GOT3 (cell line): Measurements from ENCODE around the gene AQP12B.
"Not testable (repeated sequence)": the region's sequence is repeated elsewhere in the genome, so short reads cannot be mapped to it uniquely, and the experiment has no call there.

Experiments used
- DNase-seq: peaks from one replicate; lab custom pipeline; 2025; ENCODE audit warnings: mixed read lengths; lab: John Stamatoyannopoulos, UW

Gene AQP12B, protein sequence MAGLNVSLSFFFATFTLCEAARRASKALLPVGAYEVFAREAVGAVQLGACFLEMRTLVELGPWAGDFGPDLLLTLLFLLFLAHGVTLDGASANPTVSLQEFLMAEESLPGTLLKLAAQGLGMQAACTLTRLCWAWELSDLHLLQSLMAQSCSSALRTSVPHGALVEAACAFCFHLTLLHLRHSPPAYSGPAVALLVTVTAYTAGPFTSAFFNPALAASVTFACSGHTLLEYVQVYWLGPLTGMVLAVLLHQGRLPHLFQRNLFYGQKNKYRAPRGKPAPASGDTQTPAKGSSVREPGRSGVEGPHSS

DNA sequence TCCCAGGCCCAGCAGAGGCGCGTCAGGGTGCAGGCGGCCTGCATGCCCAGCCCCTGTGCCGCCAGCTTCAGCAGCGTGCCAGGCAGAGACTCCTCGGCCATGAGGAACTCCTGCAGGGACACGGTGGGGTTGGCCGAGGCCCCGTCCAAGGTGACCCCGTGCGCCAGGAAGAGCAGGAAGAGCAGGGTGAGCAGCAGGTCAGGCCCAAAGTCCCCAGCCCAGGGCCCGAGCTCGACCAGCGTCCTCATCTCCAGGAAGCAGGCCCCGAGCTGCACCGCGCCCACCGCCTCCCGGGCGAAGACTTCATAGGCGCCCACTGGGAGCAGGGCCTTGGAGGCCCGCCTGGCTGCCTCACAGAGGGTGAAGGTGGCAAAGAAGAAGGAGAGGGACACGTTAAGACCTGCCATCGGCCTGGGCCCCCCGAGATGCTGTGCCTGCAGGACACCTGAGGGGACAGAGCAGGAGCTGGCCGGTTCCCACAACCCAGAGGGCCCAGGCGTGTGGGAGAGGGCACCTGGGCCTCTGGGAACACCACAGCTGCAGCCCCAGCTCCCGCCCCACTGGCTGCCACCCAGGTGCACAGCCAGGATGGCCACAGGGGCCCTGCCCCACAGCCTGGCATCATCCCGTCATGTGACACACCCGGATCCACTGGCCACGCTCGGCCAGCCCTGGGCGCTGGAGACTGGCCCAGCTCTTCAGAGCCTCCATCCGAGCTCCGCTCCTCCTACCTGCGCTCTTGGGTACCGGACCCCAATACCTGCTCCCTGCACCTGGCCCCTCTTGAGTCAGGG lies at the start of gene AQP12B:
Gene AQP12B (minus strand): TSS at position 455 of the 794 bp plus-strand sequence. CDS start 48 bp downstream, at position 407.
- not testable (repeated sequence) for DNase-seq

DNA sequence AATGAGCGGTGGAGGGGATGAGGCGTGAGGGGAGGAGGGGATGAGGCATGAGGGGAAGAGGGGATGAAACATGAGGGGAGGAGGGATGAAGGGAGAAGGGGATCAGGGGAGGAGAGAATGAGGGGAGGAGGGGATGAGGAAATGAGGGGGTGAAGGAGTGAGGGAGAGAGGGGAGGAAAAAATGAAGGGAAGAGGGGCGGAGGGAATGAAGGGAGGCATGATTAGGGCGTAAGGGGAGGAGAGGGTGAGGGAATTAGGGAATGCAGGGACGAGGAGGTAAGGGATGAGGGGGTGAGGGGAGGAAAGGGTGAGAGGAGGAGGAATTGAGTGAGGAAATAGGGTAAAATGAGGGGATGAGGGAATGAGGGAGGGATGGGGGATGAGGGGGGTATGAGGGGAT lies 49.5 kb upstream of the AQP12B start:
- DNase-seq, result no peak

DNA sequence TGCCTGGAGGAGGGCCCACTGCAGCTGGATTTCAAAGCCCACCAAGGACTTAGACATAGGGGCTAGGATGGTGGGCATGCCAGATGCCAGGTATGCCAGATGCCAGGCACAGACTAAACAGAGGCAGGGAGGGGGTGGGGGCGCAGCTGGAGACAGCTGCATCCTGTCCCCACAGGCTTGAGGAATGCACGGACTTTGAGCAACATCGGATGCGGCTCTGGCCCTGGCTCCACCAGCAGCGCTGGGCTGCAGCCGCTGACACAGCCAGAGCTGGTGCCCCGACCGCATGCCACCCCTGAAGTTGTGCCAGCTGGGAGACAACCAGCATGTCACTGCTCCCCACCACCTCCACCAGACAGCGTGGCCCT lies 48.5 kb upstream of the AQP12B start:
- no peak for DNase-seq

DNA sequence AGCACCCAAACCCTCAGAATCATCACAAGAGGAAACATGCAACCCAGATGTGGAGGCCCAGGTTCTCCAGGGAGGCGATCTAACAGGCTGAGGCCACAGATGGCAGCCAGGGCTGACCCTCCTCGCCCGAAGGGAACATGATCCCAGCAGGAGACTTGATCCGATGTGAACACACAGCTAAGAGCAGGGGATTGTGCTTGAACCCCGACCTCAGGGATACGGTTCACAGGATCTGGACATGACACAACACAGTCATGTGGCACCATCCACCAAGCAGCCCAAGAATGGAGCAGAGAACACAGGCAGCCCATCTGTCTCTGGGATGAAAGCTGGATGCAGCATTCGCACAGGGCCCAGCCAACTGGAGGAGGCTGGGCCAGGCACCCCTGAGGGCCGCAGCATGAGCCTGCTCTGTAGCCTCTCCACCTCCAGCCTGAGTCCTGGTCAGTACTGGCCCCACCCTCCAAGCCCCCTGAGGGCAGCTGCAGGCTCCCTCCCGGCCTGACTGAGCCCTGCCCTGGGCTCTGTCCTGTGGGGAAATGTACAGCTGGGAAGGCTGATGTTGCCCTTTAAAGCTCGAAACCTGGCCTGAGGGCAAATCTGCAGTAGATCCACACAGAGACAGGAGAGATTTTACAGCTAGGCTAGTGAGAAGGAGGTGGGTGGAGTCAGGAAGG lies 48.0 kb upstream of the AQP12B start:
- no peak for DNase-seq

DNA sequence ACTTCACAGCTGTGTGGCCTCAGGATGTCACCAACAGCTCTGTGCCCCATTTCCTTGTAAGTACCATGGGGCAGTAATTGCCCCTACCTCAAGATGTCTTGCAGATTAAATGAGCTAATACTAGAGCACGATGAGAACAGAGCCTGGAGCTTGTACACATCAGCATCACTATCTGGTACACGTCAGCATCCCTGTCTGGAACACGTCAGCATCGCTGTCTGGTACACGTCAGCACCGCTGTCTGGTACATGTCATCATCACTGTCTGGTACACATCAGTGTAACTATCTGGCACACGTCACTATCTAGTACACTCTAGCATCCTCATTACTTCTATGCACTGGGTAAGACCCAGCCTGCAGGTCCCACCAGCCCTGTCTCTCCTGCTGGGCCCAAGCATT lies 46.1 kb upstream of the AQP12B start:
- no peak for DNase-seq

- no peak for DNase-seq
These were observed 45.7 kb upstream of the AQP12B start for GRCh38 chr2:240728361-240728760.

- no peak for DNase-seq
These were observed 45.2 kb upstream of the AQP12B start for GRCh38 chr2:240727913-240728312.

- no peak for DNase-seq
These were observed 44.8 kb upstream of the AQP12B start for GRCh38 chr2:240727439-240727838.

DNA sequence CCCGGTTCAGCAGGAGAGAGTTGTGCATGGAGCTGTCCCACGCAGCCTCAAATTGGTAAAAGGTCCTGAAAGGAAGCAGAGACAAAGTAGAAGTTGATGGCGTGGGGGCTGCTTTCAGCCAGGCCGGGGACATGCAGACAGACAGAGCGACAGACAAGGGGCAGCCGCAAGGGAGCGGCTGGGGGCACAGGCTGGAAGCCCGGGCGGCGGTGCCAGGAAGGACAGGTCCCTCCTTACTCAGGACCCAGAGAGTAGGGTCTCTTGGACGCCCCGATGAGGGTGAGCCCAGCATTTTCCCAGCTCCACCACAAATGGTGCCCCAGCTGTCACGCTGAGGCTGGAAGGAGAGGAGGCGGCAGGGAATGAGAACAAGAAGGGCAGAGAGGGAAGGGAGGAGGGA lies 44.2 kb upstream of the AQP12B start:
- no peak for DNase-seq

GRCh38 chr2:240725671-240726070 lies 43.0 kb upstream of the AQP12B start:
- no peak for DNase-seq

GRCh38 chr2:240725266-240725665 lies 42.6 kb upstream of the AQP12B start:
- no peak for DNase-seq

- DNase-seq, result no peak
These were observed 41.7 kb upstream of the AQP12B start for GRCh38 chr2:240724431-240724830.

DNA sequence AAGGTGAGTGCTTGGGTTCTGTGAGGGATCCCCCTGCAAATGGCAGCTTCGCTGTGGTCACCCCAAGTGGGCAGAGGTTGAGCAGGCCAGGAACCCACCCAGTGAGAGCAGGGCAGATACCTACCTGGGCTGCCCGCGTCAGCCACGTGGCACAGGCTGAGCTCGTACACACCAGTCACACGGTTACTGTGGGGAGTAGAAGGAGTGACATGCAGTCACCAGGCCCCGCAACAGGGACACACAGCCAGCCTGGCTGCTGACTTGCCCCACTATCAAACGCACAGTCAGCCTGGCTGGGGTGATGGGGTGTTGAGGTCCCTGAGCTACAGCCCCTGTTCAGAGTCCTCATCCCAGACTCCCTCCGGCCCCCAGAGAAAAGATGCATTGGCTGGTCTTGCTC lies 41.2 kb upstream of the AQP12B start:
- no peak for DNase-seq

DNA sequence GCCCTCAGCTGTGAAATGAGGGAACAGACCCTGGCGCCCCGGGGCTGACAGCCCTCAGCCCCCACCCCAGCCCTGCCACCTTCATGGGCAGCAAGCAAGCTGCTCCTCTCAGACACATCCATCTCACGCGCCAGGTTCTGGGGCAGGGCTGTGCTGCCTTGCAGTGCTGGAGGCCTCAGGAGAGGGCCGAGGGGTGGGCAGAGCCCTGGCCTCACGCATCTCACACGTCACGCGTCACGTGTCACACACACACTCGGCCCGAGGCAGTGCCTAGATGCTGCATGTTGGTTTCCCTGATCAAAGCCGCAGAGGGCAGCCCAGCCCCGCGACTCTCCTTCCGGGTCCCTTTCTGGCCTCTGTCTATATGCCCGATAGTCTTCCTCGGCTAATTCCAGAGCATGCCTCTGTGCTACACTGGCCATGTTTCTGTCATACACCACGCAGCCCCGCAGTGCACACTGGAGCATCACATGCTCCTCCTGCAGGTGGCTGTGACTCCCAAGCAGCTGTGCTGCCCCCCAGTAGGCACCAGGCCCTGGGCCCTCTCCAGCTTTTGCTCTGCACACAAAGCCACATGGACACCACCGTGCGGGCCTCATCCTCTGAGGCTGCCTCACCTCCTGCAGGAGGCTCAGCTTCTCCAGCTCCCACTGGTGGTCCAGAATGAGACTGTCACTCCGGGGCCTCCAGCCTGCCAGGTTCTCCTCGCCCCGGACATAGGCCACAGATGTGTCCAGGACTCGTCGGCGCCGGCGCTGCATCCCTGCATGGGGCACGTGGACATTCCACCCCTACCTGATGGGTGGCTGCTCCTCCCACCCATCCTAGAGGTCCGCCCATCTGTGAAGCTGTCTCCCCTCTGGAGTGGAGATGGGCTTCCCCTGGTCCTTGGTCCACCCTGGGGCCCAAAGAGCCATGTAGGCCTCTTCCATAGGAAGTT lies 40.4 kb upstream of the AQP12B start:
- no peak for DNase-seq

DNA sequence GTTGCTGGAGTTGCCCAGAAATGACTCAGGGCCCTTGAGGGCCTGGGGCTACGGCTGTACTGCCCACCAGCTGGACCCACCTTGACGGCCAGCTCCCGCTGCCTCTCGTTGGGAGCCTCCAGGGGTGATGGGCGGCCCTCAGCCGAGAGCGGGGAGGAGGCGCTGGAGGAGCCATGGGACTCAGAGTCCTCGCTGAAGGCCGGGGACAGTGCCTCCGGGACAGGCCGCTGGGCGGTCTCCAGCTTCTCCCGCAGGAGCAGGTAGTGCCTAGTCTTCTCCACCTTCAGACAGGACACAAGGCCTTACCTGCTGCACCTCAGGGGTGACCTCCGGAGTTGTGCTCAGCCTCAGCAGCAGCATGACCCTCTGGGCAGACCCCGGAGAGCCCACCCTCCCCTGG lies 39.7 kb upstream of the AQP12B start:
- no peak for DNase-seq

GRCh38 chr2:240721596-240722180 lies 39.0 kb upstream of the AQP12B start:
- DNase-seq, result no peak

- DNase-seq, result no peak
These were observed 38.3 kb upstream of the AQP12B start for GRCh38 chr2:240720686-240721595.

- DNase-seq, result no peak
These were observed 37.2 kb upstream of the AQP12B start for GRCh38 chr2:240719676-240720545.

DNA sequence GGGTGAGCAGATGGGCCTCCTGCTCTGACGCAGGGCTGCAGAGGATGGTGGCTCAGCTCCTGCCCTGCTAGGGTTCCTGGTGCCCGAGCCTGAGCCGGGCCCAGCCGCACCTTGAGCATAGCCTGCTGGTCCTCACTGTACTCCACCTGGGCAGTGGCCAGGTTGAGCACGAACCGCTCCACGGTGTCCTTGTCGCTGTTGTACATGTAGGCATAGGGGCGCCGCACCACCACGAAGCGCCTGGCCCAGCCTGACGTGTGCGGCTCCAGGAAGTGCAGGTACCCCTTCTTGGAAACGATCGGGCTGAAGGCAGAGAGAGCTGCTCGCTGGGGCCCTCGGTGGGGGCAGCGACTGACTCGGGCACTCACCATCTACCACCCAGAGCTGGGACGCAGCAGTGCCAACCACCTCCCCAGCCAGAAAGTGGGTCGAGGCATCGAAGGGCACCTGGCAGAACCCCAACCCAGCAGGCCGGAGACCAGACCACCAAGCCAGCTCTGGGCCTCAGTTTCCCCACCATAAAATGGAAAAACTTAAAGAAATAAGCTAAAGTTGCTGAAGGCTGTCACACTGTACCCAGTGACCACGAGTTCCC lies 36.3 kb upstream of the AQP12B start:
- no peak for DNase-seq
